Measurements from ENCODE around the gene KCTD5.

The KCTD5 gene

GRCh38 chr16:2698103-2698870 is 16.0 kb downstream of the KCTD5 start:
- no peak for DNase-seq

- no peak for DNase-seq
Measured at GRCh38 chr16:2698965-2699750, 16.8 kb downstream of the KCTD5 start.

- DNase-seq = no peak
Measured at GRCh38 chr16:2699791-2700600, 17.7 kb downstream of the KCTD5 start.

GRCh38 chr16:2700786-2701185 is 18.5 kb downstream of the KCTD5 start:
- no peak for DNase-seq

GRCh38 chr16:2701272-2701671 is 18.9 kb downstream of the KCTD5 start:
- DNase-seq = no peak

GRCh38 chr16:2701713-2702437 is 19.6 kb downstream of the KCTD5 start:
- no peak for DNase-seq

GRCh38 chr16:2702438-2702825 is 20.1 kb downstream of the KCTD5 start:
- no peak for DNase-seq

- no peak for DNase-seq
Measured at GRCh38 chr16:2702871-2703745, 20.8 kb downstream of the KCTD5 start.

- DNase-seq = no peak
Measured at GRCh38 chr16:2704166-2704982, 22.1 kb downstream of the KCTD5 start.

GRCh38 chr16:2704983-2705275 is 22.6 kb downstream of the KCTD5 start:
- DNase-seq = no peak

- no peak for DNase-seq
Measured at GRCh38 chr16:2705351-2705750, 23.0 kb downstream of the KCTD5 start.

- no peak for DNase-seq
Measured at GRCh38 chr16:2706085-2706484, 23.8 kb downstream of the KCTD5 start.

- no peak for DNase-seq
Measured at GRCh38 chr16:2706611-2707311, 24.4 kb downstream of the KCTD5 start.

GRCh38 chr16:2707368-2708289 is 25.3 kb downstream of the KCTD5 start:
- no peak for DNase-seq

GRCh38 chr16:2708290-2708639 is 25.9 kb downstream of the KCTD5 start:
- no peak for DNase-seq

- no peak for DNase-seq
Measured at GRCh38 chr16:2708955-2709587, 26.7 kb downstream of the KCTD5 start.

GRCh38 chr16:2709588-2709984 is 27.3 kb downstream of the KCTD5 start:
- no peak for DNase-seq

- DNase-seq = no peak
Measured at GRCh38 chr16:2710021-2710710, 27.8 kb downstream of the KCTD5 start.

Data from NCI-H526 (cell line).